NOMO-1 treated with dmso at 0.1 percent for 144 hours (cell line): Measurements from ENCODE around the gene DIP2C.
A peak's percentile ranks its signal among the peaks of the same experiment; 100 is the strongest.
"Not testable (repeated sequence)": the region's sequence is repeated elsewhere in the genome, so short reads cannot be mapped to it uniquely, and the experiment has no call there.

Experiments used
- DNase-seq: peaks from one replicate; lab custom pipeline; 2025; ENCODE audit not compliant: unreplicated experiment; lab: John Stamatoyannopoulos, UW

Gene DIP2C

DNA sequence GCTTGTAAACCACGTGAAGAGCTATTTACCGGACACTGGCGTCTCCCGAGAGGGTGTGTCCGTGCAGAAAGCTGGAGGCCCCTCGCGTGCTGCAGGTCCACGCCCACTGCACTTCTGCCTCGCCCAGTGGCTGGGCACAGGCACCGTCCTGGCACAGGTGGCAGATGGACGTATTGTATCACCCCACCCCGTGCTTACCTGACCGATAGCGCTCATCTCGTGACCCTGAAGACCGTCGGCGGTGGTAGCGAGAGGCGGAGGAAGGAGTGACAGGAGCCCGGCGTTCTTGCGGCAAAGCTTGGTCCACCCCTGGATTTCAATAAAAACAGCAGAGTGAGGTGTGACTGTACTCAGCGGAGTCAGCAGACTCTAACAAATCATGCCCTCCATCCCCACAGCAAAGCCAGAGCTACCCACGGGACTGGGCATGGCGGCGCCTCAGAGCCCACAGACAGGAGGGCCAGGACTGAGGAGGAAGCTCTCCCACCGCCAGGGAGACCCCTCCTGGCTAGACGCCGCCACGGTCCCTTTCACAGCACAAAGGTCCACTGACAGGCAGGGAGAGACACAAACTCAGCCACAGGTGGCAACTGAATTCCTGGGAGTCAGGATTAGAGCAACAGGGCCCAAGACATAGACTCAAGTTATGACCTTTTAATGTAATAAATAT is 217.1 kb downstream of the DIP2C start:
- no peak for DNase-seq

- DNase-seq: no peak
Observed at GRCh38 chr10:470339-471003, 219.0 kb downstream of the DIP2C start.

DNA sequence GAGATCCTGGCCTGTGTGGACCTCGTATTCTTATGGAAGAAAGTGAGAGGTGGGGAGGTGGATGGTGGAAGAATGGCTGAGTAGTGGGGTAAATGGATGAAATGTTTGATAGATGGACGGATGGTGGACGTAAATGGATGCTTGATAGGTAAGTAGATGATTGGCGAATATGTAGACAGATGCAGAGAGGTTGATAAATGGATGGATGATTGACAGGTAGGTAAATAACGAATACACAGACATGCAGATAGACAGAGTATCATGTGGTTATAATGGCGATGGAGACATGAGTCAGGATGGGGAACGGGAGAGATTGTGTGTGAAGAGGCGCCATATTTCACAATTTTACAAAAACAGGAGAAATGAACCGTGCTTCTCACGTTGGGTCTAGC is 219.5 kb downstream of the DIP2C start:
- no peak for DNase-seq

DNA sequence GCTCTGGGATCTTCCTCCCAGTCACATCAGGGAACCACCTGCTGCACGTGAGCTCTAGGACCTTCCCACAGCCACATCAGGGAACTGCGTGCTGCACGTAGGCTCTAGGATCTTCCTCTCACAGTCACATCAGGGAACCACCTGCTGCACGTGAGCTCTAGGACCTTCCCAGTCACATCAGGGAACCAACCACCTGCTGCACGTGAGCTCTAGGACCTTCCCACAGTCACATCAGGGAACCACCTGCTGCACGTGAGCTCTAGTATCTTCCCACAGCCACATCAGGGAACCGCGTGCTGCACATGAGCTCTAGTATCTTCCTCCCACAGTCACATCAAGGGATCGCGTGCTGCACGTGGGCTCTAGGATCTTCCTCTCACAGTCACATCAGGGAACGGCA is 229.7 kb downstream of the DIP2C start:
- DNase-seq: no peak

DNA sequence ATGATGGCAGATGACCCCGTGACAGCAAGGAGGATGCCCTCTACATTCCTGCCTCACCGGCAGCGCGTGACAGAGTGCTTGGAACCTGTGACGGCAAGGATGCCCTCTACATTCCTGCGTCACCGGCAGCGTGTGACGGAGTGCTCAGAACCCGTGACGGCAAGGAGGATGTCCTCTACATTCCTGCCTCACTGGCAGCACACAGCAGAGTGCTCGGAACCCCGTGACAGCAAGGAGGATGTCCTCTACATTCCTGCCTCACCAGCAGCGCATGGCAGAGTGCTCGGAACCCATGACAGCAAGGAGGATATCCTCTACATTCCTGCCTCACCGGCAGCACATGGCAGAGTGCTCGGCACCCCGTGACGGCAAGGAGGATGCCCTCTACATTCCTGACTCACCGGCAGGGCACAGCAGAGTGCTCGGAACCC is 231.0 kb downstream of the DIP2C start:
- no peak for DNase-seq

GRCh38 chr10:456486-456885 is 233.0 kb downstream of the DIP2C start:
- no peak for DNase-seq

- DNase-seq: no peak
Observed at GRCh38 chr10:454860-455259, 234.6 kb downstream of the DIP2C start.

DNA sequence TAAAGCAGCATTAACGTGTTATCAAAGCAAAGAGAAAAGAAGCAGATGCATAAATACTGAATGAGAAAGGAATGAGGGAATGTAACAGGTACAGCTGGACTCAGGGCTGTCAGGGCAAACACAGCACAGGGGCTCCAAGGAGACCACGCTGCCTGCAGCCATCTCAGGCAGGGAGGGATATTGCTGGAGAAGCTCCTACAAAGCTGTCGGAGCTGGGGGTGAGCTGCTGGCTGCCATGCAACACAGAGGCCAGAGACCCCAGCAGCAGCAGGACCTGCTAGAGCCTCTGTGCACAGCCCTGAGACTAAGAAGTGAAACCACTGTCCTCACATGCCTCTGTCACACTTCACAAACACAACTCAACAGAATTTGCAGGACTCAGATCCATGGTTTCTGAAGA is 235.8 kb downstream of the DIP2C start:
- DNase-seq: no peak

GRCh38 chr10:452512-453426 is 236.7 kb downstream of the DIP2C start:
- no peak for DNase-seq

DNA sequence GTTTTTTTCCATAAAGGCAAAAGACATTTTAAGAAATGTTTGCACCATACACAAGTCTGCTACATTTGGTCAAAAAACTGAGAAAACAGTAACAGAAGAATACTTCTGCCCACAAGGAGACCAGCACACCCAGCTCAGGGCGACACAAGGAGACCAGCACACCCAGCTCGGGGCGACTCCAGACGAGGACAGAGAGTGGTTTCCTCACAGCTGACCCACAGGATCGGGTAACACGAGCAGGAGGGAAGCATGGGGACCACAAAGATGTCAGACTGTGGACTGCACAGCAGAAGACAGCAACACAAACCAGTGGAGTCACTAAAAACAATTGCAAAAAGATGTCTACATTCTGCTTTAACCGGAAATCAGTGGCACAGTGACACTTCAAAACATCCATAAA is 237.6 kb downstream of the DIP2C start:
- DNase-seq: no peak

DNA sequence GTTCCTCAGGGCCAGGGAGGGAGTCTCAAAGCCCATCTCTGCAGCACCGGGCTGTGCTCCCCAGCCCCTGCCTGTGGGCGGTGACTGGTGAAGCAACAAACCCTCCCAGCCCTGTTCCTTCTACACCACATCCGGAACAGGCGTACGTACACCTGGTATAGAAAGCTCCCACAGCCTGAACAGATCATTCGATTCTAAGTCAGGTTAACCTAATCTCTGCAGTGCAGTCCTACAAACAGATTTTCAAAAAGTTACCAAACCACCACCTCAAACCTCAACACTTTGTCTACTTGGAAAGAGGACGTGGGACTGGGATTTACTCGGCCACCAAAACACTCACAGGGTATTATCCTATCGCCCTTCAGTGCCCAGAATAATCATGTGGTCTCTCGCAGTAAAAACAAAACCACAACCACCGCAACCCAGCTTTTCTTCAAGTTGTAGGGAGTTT is 238.4 kb downstream of the DIP2C start:
- peak; percentile 17 for DNase-seq

- no peak for DNase-seq
Observed at GRCh38 chr10:450463-450862, 239.0 kb downstream of the DIP2C start.

GRCh38 chr10:449331-449730 is 240.1 kb downstream of the DIP2C start:
- not testable (repeated sequence) for DNase-seq

DNA sequence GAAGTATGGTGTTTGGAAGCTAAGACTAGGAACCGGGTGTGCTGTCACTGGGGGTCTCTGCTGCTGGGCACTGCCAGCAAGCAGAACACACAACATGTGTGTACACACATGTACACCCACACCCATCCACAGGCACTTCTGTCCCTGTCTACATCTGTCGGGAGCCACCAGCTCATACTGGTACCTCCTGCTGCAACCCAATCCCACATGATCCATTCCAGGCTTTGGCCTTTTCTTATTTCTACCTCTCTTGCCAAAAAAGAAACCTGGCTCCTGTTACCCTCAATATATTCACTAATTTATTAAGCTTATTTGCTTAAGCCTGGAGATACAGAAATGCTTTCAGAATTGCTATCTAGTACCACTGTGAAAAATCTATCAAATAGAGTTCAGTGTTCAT is 246.0 kb downstream of the DIP2C start:
- no peak for DNase-seq

- DNase-seq: no peak
Observed at GRCh38 chr10:442209-442608, 247.3 kb downstream of the DIP2C start.

GRCh38 chr10:441659-442058 is 247.8 kb downstream of the DIP2C start:
- DNase-seq: no peak

GRCh38 chr10:440127-440526 is 249.3 kb downstream of the DIP2C start:
- no peak for DNase-seq

GRCh38 chr10:437698-438490 is 251.6 kb downstream of the DIP2C start:
- DNase-seq: no peak

DNA sequence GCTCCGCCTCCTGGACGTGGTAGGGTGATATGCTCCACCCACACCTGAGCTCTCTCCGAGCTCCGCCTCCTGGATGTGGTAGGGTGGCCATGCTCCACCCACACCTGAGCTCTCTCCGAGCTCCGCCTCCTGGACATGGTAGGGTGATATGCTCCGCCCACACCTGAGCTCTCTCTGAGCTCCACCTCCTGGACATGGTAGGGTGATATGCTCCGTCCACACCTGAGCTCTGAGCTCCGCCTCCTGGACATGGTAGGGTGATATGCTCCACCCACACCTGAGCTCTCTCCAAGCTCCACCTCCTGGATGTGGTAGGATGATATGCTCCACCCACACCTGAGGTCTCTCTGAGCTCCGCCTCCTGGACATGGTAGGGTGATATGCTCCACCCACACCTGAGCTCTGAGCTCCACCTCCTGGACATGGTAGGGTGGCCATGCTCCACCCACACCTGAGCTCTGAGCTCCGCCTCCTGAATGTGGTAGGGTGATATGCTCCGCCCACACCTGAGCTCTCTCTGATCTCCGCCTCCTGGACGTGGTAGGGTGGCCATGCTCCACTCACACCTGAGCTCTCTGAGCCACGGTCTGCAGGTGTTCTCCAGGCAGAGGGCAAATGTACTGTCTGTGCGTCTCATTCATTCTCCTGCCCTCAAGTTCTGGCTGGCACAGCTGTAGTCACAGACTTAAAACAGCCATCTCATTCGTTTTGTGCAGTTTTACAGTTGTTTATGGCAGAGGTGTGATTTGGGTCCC is 252.4 kb downstream of the DIP2C start:
- no peak for DNase-seq

DNA sequence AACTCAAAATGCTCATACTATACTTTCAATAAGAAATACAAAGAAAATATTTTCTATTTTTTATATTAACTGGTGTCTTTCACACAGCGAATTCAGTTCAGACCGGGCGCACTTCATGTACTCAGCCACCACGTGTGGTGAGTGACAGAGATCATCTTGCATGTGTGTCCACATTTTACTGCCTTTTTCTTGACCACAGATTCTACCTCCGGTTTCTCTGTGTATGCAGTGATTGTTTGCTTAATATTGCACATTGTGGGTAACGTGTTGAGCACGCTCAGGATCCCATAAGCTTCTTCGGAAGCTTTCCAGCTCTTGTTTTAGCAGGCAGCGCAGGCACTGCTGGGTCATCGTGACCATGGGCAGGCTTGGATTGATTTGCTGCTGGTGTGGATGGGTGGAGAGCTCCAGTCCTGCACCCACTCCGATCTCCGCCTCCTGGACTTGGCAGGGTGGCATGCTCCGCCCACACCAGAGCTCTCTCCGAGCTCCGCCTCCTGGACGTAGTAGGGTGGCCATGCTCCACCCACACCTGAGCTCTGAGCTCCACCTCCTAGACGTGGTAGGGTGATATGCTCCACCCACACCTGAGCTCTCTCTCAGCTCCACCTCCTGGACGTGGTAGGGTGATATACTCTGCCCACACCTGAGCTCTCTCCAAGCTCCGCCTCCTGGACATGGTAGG is 253.3 kb downstream of the DIP2C start:
- no peak for DNase-seq
